HG03108 (cell line): Measurements from ENCODE around the gene DNAJB1.
"Not testable (repeated sequence)": the region's sequence is repeated elsewhere in the genome, so short reads cannot be mapped to it uniquely, and the experiment has no call there.

Source experiments
- ATAC-seq: cut with Tn5 transposase; IDR thresholded peaks from one replicate; pipeline ENCODE4 v1.9.1; 2021; ENCODE audit warnings: moderate library complexity; ENCODE audit not compliant: unreplicated experiment

The DNAJB1 gene

GRCh38 chr19:14520543-14520942 lies 2.3 kb upstream of the DNAJB1 start:
- ATAC-seq: no peak

- no peak for ATAC-seq
These were observed 1.7 kb upstream of the DNAJB1 start for GRCh38 chr19:14519860-14520407.

- ATAC-seq: no peak
These were observed 1.2 kb upstream of the DNAJB1 start for GRCh38 chr19:14519245-14519859.

GRCh38 chr19:14517446-14517839 lies 754 bp downstream of the DNAJB1 start:
- ATAC-seq: peak; percentile 3

GRCh38 chr19:14516746-14517438 lies 1.3 kb downstream of the DNAJB1 start:
- no peak for ATAC-seq

GRCh38 chr19:14516048-14516534 lies 2.1 kb downstream of the DNAJB1 start:
- no peak for ATAC-seq

- ATAC-seq: no peak
These were observed 2.6 kb downstream of the DNAJB1 start for GRCh38 chr19:14515501-14516047.

- ATAC-seq: no peak
These were observed 3.9 kb downstream of the DNAJB1 start for GRCh38 chr19:14514215-14514863.

- ATAC-seq: no peak
These were observed 5.7 kb downstream of the DNAJB1 start for GRCh38 chr19:14512406-14512961.

GRCh38 chr19:14511229-14511593 lies 7.0 kb downstream of the DNAJB1 start:
- ATAC-seq: no peak

- ATAC-seq: no peak
These were observed 7.6 kb downstream of the DNAJB1 start for GRCh38 chr19:14510311-14511228.

- no peak for ATAC-seq
These were observed 10.3 kb downstream of the DNAJB1 start for GRCh38 chr19:14507704-14508542.

- no peak for ATAC-seq
These were observed 12.5 kb downstream of the DNAJB1 start for GRCh38 chr19:14505488-14506239.

- not testable (repeated sequence) for ATAC-seq
These were observed 13.6 kb downstream of the DNAJB1 start for GRCh38 chr19:14504575-14504974.

- no peak for ATAC-seq
These were observed 14.9 kb downstream of the DNAJB1 start for GRCh38 chr19:14503285-14503684.

GRCh38 chr19:14502334-14503092 lies 15.7 kb downstream of the DNAJB1 start:
- no peak for ATAC-seq

- ATAC-seq: no peak
These were observed 20.8 kb downstream of the DNAJB1 start for GRCh38 chr19:14497228-14497921.
